NCI-H748 treated with DMSO at 0.1 percent for 48 hours (cell line): Measurements from ENCODE around the gene TPSG1.
"Not testable (repeated sequence)": the region's sequence is repeated elsewhere in the genome, so short reads cannot be mapped to it uniquely, and the experiment has no call there.

Experiments used
- DNase-seq: peaks from one replicate; lab custom pipeline; 2025; lab: John Stamatoyannopoulos, UW

The TPSG1 gene

DNA sequence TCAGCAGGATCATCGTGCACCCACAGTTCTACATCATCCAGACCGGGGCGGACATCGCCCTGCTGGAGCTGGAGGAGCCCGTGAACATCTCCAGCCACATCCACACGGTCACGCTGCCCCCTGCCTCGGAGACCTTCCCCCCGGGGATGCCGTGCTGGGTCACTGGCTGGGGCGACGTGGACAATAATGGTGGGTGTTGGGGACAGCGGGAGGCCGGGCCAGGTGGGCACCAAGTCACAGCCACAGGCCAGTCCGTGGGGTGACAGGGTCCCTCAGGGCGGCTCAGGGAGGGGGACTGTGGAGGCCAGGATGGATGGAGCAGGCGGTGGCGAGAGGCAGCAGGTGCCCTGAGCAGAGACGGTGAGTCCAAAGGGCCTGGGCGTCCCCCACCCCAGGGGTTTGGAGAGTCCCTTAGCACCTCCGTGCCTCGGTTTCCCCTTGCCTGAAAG lies 31.8 kb upstream of the TPSG1 start:
- DNase-seq: no peak

DNA sequence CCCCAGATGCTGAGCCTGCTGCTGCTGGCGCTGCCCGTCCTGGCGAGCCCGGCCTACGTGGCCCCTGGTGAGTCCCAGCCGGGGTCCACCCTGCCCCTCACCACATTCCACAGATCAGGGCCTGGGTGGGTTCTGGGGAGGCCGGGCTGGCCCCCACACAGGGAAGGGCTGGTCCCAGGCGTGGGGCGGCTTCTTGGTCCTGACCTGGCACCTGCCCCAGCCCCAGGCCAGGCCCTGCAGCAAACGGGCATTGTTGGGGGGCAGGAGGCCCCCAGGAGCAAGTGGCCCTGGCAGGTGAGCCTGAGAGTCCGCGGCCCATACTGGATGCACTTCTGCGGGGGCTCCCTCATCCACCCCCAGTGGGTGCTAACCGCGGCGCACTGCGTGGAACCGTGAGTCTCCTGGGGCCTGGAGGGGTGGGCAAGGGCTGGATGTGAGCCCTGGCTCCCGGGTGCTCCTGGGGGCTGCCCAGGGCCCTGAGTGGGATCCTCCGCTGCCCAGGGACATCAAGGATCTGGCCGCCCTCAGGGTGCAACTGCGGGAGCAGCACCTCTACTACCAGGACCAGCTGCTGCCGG lies 31.3 kb upstream of the TPSG1 start:
- DNase-seq: not testable (repeated sequence)

DNA sequence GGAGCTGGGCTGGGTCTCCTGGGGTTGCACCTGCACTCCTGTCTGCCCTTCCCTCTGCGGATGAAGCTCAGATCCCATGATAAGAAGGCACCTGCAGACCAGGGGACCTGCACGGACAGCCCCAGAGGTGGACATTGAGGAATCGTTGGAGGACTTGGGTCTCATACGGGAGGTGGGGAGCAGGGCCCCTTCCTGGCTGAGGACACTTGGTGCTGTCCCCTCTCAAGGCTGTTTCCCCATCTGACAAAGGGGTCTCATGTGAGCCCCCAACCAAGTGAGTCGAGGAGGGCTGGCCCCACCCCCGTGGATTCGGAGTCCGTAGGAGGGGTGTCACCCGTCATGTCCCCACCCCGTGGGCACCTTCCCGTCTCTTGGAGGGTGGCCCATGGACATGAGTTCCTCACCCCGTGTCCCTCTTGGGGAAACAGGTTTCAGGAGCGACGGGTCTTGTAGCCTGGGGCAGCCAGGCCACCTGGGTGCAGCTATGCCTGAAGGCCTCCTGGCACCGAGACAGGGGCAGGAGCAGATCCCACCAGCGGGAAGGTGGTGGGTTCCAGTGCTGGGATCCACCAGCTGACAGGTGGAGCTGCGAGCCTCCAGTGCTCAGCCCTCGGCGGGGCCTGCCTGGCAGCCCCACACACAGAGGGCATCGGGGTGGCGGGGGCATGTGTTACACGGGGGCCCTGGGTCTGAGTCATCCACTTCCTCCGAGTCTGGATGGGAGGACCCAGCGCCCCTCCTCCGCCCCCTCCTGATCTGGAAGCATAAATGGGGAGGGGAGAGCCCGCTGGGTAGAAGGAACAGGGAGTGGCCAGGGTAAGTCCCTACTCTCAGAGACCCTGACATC lies 30.4 kb upstream of the TPSG1 start, which contains the start of gene TPSD1:
Gene TPSD1 (plus strand): TSS at position 794 of the 847 bp plus-strand sequence. CDS start 212 bp downstream, outside the sequence.
- DNase-seq: not testable (repeated sequence)

DNA sequence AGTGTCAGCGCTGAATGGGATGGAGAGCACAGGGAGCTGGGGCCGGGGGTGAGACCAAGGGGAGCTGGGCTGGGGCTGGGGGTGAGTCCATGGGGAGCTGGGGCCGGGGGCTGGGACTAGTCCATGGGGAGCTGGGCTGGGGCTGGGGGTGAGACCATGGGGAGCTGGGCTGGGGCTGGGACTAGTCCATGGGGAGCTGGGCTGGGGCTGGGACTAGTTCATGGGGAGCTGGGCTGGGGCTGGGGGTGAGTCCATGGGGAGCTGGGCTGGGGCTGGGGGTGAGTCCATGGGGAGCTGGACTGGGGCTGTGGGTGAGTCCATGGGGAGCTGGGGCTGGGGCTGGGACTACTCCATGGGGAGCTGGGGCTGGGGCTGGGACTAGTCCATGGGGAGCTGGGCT lies 29.8 kb upstream of the TPSG1 start:
- not testable (repeated sequence) for DNase-seq

DNA sequence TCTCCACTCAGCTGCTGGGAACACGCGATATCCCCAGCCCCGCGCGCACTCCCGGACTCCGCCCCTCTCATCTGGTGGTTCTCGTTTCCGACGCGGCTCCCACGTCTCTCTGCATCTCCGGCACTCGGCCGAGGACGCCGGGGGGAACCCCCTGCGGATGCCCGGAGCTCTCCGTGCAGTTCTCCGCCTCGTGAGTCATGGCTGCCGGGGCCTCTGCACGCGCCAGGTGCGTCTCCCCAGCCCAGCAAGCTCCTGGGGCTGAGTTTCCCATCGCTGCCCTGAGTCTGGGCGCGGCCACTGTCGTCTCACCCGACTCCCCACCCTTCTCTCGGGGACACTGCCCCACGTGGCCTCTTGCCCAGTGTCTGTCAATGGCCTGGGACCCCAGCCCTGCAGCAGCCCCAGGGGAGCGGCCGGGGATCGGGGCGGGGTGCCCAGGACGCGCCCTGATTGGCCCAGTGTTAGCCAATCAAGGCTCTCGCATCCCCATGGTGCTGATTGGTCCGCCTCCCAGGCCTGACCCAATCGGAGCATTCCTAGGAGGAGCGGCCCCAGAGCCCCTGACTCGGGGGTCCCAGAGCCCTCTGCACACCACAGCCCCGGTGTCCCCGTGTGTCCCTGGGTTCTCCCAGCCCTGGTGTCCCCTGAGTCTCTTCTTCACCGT lies 28.8 kb upstream of the TPSG1 start:
- not testable (repeated sequence) for DNase-seq

DNA sequence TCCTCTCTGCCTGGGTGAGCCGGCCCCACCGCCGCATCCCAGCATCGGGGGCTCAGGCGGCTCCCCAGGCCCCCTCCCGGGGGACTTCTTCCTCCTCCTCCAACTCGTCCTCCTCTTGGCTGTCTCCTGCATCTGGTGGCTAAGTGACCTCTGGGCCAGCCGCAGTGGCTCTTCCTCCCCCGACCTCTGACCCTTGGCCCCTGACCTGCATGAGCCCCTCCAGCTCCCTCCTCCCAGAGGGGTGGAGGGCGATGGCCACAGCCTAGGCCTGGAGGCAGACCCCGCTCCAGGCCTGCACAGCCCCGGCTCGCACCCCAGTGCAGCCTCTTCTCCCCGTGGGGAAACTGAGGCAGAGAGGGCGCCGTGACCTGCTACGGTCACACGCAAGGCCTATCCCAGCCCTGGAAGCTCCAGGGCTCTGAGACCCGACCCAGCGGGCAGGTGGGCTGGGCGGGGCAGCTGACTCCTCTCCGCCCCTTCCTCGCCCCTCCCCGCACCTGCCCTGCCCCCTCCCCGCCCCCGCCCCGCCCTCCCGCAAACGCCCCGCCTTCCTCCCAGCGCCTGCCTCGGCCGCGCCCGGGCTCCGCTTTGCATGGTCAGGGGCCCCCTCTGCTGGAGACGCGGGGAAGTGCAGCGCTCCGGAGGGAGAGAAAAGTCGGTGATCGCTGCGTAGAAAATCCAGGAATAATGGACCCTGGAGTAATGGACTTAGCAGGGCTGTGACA lies 24.1 kb upstream of the TPSG1 start:
- DNase-seq: not testable (repeated sequence)

DNA sequence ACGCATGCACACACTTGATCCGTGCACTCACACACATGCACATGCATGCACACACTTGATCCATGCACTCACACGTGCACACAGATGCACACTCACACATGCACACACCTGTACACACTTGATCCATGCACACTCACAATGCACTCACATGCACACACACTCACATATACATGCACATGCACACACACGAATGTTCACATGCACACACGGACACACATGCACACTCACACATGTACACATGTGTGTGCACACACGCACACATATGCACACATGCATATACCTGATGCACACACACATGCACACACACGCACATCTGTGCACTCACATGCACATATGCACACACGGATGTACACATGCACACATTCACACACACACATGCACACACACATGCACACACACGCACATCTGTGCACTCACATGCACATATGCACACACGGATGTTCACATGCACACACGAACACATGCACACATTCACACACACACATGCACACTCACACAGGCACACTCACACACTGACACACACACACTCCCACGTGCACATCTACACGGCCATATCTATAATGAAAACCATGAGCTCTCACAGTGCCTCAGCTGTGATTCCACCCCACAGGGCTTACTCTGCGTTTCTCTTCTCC lies 23.0 kb upstream of the TPSG1 start:
- DNase-seq: not testable (repeated sequence)

DNA sequence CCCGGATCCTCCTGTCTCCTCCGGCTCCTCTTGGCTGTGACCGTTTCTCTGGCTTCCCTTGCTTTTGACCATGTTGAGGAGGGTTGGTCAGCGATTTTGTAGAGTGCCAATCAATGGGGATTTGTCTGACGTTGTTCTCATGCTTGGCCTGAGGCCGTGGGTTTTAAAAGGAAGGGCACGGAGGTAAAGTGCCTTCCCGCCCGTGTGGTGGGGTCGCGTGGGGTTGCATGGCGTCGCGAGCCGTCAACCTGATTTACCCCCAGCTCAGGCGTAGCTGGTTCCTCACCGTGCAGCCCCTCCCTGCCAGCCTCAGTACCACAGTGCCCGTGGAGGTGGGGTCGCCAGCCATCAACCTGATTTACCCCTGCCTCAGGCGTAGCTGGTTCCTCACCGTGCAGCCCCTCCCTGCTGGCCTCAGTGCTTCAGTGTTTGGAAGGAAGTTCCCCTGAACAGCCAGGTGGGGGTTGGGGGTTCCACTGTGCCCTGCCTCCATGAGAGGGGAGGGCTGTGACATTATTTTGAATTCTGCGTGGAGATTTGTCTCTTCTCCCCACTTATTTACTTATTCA lies 20.5 kb upstream of the TPSG1 start:
- DNase-seq: no peak

DNA sequence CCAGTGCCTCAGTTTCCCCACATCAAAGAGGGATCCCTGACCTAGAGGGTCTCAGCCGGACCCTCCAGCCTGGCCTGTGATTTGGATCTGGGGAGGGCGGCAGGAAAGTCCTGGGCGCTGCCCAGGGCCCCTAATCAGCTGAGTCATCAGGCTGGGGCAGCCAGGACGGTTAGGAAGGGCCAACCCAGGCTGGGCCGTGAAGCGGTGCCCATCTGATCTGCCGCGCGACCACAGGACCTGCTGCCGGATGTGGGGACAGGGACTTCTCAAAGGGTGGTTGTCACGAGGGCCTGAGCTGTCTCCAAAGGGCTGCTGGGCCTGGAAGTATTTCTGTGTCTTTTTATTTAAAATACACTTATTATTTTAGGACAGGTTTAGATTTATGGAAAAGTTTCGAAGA lies 19.8 kb upstream of the TPSG1 start:
- DNase-seq: no peak

DNA sequence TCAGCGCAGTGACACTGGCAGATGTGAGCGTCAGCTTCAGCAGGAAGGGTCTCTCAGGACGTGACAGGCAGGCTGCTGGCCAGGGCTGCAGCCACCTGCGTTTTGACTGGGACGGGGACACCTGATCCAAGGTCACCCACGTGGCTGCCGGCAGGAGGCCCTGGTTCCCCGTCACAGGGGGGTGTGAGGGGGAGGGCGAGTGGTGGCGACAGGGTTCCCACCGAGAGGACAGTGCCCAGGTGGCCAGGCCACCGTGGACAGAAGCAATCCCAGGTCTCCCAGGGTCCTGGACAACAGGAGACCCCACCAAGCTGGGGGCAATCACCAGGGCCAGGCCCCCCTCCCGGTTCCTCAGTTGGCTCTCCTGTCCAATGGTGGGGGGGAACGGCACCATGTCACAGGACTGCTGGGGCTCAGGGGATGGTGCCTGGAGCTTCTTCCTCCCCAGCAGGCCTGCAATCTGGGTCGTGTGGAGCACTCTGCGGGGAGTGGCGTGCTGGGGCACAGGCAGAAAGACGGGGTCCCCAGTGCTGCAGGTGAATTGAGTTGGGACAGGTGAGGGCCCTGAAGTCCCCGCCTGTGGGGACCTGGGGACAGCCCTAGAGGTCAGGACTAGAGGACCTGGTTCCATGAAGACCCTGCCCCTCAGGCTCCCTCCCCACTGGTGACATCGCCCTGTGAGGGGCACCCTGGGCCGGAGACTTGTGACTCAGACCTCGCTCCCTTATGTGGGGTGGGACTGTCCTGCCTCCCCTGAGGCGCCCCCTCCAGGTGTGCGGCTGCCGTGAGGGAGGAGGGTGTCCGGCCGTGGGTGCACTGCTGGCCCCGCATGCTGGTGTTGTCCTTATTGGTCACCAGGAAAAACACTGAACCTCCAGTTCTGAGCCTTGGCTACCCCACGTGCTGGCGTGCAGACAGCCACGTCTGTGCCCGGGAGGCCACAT lies 19.1 kb upstream of the TPSG1 start:
- DNase-seq: not testable (repeated sequence)

DNA sequence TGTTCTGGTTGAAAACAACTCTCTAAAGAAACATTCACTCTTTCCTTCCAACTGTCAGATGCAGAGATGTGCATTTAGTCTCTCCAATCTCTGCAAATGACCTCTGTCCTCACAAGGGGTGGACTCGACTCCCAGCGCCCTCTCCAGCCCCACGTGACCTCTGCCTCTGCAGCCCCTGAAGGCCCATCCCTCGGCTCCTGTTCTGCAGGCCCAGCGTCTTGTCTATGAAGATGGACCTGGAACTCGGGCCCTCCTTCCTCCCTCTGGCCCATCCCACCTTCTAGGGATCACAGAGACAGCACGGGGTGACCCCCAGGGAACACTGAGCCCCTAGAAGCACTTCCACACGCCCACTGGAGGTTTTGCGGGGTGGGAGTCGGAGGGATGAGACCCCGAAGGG lies 18.3 kb upstream of the TPSG1 start:
- not testable (repeated sequence) for DNase-seq

DNA sequence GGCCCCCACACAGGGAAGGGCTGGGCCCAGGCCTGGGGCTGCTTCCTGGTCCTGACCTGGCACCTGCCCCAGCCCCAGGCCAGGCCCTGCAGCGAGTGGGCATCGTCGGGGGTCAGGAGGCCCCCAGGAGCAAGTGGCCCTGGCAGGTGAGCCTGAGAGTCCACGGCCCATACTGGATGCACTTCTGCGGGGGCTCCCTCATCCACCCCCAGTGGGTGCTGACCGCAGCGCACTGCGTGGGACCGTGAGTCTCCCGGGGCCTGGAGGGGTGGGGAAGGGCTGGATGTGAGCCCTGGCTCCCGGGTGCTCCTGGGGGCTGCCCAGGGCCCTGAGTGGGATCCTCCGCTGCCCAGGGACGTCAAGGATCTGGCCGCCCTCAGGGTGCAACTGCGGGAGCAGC lies 16.0 kb upstream of the TPSG1 start:
- not testable (repeated sequence) for DNase-seq

DNA sequence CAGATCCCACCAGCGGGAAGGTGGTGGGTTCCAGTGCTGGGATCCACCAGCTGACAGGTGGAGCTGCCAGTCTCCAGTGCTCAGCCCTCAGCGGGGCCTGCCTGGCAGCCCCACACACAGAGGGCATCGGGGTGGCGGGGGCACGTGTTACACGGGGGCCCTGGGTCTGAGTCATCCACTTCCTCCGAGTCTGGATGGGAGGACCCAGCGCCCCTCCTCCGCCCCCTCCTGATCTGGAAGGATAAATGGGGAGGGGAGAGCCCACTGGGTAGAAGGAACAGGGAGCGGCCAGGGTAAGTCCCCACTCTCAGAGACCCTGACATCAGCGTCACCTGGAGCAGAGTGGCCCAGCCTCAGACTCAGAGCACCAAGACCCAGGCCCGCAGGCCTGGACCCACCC lies 15.4 kb upstream of the TPSG1 start, which contains the start of gene TPSAB1:
Gene TPSAB1 (plus strand): TSS at position 270 of the 400 bp plus-strand sequence. CDS start 234 bp downstream, outside the sequence.
- DNase-seq: not testable (repeated sequence)

DNA sequence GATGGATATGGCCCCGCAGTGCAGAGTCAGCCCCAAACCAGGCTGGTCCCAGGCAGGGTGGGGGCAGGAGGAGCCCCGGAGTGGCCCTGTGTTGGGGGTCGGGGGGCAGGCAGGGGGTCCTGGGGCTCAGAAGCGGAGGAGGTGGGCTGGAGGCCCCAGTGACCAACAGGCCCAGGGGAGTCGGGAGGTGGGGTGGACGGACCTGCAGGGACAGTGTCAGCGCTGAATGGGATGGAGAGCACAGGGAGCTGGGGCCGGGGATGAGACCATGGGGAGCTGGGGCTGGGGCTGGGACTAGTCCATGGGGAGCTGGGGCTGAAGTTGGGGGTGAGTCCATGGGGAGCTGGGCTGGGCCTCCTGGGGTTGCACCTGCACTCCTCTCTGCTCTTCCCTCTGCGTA lies 14.5 kb upstream of the TPSG1 start:
- DNase-seq: not testable (repeated sequence)

DNA sequence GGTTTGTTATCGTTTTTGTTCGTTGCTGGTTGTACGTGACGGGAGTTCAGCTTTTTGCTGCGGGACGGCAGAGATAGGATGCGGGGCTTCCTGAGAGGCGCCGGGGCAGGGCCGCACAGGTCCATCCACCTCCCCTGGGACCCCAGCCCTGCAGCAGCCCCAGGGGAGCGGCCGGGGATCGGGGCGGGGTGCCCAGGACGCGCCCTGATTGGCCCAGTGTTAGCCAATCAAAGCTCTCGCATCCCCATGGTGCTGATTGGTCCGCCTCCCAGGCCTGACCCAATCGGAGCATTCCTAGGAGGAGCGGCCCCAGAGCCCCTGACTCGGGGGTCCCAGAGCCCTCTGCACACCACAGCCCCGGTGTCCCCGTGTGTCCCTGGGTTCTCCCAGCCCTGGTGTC lies 13.8 kb upstream of the TPSG1 start:
- not testable (repeated sequence) for DNase-seq

DNA sequence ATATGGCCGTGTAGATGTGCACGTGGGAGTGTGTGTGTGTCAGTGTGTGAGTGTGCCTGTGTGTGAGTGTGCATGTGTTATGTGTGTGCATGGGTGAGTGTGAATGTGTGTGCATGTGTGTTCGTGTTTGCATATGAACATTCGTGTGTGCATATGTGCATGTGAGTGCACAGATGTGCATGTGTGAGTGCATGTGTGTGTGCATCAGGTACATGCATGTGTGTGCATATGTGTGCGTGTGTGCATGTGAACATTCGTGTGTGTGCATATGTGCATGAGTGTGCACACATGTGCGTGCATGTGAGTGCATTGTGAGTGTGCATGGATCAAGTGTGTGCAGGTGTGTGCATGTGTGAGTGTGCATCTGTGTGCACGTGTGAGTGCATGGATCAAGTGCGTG lies 12.9 kb upstream of the TPSG1 start:
- no peak for DNase-seq

DNA sequence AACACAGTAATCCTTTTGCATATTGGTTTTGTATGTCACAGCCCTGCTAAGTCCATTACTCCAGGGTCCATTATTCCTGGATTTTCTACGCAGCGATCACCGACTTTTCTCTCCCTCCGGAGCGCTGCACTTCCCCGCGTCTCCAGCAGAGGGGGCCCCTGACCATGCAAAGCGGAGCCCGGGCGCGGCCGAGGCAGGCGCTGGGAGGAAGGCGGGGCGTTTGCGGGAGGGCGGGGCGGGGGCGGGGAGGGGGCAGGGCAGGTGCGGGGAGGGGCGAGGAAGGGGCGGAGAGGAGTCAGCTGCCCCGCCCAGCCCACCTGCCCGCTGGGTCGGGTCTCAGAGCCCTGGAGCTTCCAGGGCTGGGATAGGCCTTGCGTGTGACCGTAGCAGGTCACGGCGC lies 11.6 kb upstream of the TPSG1 start:
- not testable (repeated sequence) for DNase-seq

DNA sequence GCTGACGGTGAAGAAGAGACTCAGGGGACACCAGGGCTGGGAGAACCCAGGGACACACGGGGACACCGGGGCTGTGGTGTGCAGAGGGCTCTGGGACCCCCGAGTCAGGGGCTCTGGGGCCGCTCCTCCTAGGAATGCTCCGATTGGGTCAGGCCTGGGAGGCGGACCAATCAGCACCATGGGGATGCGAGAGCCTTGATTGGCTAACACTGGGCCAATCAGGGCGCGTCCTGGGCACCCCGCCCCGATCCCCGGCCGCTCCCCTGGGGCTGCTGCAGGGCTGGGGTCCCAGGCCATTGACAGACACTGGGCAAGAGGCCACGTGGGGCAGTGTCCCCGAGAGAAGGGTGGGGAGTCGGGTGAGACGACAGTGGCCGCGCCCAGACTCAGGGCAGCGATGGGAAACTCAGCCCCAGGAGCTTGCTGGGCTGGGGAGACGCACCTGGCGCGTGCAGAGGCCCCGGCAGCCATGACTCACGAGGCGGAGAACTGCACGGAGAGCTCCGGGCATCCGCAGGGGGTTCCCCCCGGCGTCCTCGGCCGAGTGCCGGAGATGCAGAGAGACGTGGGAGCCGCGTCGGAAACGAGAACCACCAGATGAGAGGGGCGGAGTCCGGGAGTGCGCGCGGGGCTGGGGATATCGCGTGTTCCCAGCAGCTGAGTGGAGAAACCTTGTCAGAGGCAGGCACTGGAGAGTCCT lies 7.1 kb upstream of the TPSG1 start:
- not testable (repeated sequence) for DNase-seq

DNA sequence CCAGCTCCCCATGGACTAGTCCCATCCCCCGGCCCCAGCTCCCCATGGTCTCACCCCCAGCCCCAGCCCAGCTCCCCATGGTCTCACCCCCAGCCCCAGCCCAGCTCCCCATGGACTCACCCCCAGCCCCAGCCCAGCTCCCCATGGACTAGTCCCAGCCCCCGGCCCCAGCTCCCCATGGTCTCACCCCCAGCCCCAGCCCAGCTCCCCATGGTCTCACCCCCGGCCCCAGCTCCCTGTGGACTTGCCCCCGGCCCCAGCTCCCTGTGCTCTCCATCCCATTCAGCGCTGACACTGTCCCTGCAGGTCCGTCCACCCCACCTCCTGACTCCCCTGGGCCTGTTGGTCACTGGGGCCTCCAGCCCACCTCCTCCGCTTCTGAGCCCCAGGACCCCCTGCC lies 6.2 kb upstream of the TPSG1 start:
- not testable (repeated sequence) for DNase-seq
